AG08395 (cell line): Measurements from ENCODE around the gene BTG1.
A peak's percentile ranks its signal among the peaks of the same experiment; 100 is the strongest.
"Not testable (repeated sequence)": the region's sequence is repeated elsewhere in the genome, so short reads cannot be mapped to it uniquely, and the experiment has no call there.

ENCODE experiments used
- DNase-seq: peaks from one replicate; pipeline ENCODE4 v3.0.0; 2012; ENCODE audit warnings: mixed read lengths, low spot score

Gene BTG1

GRCh38 chr12:92149563-92149962, 3.9 kb upstream of the BTG1 start:
- DNase-seq: no peak

DNA sequence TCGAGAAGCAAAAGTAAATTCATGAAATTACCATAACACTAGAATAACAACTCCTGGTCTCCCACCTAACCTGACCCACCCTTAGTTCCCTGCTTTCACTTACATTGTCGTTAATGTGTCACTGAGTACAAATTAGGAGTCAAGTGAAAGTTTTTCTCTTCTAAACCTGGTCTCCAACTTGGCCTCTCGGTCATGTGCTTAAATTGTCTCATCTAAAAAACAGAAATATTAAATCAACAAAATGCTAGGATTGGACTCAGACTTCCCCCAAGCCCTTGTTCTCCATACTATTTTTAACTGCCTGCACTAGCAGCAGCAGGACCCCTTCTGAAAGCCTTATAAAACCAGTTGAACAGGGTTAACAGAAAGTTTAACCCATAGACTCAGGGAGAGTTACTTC, 1.8 kb upstream of the BTG1 start:
- DNase-seq: no peak

DNA sequence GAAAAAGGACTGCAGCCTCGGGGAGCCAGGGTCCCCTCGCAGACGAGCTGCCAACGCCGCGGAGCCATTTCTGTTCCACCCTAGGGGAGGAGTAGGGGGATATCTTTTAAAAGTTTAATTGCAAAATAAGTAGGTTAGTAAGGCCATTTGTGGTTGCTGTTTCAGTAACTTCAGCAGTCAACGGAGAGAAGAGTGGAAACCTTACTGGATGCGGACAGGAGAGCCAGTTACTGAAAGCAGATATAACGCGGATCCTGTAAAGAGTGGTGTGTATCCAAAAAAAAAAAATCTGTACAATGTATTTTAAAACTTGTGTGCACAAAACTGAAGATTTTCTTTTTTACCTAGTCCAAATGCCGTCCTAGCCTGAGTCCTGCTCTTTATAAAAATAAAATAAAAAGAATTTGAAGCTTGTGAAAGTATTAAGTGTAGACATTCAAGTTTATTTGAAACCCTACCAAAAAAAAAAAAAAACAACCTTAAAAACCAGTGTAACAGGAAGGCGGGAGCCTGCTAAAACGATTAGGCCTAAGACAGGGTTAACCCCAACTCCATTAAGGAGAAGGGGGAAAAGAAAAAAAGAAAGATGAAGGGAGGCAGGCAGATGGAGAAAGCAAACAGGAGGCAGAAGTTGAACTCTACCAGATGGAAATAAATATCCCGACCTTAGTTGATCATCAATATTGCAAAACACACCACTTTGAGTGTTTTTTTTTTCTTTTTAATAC, 1.0 kb upstream of the BTG1 start:
- no peak for DNase-seq

DNA sequence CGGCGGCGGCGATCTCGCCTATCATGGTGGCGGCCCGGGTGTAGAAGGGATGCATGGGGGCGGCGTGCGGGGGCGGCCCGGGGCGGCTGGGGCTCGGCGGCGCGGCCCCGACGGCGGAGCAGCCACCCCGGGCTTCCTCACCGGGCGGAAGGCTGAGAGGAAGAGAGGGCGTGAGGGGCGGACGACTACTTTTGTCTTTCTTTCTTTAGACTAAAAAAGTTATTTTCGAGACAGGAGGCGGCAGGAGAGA, 240 bp downstream of the BTG1 start:
- no peak for DNase-seq

DNA sequence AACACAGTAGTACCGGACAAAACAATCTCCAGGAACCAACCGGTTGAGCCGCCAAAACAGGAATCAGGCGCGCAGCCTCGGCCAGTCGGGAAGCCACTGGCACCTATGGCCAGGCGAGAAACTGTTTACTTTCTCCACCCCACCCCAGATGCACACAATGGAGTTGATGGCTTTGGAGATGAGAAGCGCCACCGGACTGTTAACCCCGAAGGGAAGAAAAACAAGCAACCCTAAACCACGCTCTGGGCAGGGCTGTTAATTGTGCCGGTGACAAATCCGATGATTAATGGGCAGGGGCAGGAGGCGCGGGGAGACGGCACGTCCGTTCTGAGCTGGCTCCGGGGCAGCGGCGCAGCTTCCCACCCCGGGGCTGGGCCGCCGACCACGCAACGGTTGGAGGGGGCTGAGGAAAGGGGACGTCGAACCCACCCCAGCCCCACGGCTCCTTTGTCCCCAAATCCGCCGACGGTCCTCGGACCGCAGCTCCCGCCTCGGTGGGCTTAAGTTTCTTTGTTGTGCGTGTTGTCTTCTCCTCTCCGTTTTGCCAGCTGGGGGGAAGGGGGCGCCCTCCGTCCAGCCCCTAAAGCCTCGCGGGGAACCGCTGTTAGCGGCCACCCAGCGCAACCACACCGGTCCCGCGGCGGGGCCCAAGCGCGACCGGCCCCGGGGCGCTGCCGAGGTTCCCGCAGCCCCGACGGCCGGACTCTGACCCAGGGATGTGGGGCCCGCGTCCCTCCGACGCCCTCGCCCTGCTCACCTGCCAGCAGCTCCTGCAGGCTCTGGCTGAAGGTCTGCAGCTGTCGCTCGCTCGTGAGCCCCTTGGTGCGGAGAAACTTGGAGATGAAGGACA, 790 bp downstream of the BTG1 start:
- DNase-seq: no peak

- DNase-seq: peak; percentile 78
Observed at GRCh38 chr12:92143686-92144630, 1.7 kb downstream of the BTG1 start.

DNA sequence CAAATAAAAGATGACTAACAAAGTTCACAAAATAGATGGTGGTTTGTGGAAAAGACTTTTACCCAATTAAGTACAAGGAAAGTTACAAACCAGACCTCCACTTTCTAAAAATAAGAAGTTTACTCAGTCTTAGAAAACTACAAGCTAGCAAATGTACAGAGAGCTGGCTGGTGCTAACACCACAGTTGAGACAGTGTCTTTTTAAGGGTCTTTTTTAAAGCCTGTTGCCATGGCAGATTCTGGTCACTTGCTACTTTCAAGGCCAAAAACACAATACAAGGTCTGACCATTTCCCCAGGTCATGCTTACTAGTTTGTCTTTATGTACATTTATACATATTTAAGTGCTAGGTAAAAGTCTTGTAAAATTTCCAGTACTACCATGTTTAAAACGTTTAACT, 2.4 kb downstream of the BTG1 start:
- no peak for DNase-seq

DNA sequence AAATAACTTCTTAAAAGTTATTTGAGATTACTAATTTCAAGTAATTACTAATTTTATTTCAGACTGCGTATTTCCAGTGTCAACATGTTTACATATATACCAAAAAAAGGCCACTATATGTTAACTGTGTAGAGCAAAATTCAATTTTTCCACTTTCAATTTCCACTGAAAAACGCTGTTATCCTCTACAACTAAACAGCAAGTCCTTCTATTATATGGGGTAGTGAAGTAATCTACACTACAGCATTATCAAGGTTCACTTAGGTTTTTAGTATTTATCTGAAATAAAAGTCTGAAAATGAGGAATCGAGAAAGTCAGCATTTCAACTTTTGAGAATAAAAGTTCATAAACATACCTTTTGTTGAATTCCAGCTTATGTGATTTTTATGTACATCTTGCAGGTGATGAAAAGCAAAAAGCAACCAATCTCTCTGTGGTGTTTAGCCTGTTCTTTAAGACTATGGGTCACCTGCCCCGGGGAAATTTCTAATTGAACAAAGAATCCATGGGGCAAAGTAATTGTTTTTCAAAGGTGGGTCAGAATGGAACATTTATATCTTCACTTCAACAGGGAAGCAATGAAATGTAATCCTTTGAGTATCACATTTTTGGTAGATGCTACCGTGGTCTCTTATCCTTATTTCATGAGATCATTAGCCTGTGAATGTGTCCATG, 3.3 kb downstream of the BTG1 start:
- DNase-seq: no peak

DNA sequence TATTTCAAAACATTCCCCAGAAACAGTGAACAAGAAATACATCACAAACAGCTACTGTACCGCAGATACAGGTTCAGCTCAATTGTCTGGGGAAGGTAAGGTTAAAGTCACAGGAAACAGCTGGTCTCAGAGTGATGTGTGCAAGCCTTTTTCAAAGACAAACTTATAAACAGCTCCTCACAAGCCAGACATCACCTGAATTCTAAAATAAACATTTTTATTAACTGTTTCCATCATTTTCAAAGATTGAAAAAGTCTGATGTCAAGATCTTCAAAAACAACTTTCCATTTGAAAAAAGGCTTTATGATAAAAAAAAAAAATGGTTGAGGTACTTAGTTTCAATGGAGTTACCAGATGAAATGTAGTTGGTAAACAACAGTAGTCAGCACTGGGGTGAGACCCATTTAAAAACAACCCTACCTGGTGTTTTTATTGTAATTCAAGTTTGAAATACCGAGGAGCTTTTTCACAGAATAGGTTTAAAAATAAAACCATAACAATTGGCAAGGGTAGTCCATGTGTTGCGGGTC, 4.0 kb downstream of the BTG1 start:
- no peak for DNase-seq

DNA sequence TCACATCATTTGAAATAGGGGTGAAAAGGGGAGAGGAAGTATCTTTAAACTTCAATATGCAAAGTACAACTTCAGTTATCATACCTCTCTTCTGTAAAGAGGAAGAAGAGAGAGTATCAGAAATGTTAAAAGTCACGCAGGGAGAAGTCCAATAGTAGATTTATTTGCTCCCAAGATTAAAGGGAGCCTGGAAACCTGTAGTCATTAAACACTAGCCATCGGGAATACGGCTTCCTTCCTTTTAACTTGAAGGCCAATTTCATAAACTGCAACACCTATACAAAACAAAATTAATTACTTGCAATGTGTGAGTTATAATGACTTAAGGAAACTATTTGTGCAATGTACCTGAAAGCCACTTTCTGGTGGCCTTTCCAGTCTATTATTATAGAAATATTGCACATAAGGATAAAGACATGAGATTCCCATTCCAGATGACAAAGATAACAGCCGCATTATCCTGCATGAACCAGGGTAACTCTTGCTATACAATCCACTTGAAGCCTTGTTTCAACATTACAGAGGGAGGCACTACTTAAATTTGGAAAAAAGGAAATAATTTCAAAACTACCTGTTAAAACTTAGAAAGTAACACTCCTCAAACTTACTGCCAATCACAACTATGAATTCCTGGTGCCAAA, 4.6 kb downstream of the BTG1 start:
- no peak for DNase-seq

DNA sequence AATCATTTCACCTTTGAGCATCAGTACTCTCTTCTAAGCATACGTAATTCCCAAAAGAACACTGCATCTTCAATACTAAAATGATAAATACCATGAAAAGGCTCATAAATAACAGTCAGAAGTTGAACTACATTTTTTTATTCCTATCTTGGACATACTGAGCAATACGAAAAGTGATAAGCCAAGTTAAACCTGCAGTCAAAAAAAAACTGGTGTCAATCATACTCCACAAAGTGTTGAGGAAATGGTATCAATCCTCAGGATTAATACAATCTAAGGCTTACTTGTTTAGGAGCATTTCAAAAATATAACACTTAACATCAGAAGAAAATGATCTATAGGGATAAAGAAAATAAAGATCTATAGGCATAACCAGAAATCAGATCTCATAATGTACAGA, 5.5 kb downstream of the BTG1 start:
- no peak for DNase-seq

DNA sequence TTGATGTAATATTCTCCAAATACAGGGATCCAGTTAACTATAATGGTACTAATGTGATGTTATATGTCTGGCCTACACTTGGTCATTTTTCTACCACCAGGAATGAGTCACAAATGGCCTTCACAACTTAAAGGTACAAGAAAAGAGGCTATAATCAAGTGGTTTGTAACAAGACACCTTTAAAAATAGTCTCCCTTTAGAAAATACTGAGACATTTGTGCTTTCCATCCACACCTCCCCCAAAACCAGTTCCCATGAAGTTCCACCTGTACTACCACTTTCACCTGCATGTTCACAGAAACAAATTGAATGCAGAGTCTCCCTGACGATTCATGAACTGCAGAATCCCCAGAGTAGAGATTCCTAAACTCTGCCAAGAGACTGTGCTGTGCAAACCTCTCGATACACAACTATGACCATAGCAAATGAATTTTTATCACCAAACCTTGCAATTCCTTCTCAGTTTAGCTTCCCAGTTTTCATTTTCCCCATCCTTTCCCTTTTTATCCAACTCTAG, 6.0 kb downstream of the BTG1 start:
- DNase-seq: no peak

- DNase-seq: no peak
Observed at GRCh38 chr12:92138626-92139025, 7.0 kb downstream of the BTG1 start.

DNA sequence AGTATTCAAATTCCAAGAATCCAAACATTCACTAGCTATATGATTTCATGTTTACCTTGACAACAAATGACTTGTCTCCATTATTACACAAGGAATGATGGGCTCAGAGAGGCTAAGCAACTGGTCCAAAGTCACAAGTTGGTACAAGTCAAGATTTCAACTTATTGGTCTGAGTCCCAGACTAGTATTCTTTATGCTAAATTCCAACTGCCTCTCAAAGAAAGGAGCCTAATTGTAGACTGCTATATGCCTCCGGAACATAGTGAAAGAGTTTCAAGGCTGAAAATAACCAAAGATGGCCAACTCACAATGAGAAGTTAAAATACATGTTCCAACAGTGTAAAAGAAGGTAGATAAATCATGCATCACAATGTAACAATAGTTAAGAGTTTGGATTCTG, 7.5 kb downstream of the BTG1 start:
- no peak for DNase-seq

- DNase-seq: peak; percentile 68
Observed at GRCh38 chr12:92136965-92137721, 8.5 kb downstream of the BTG1 start.

GRCh38 chr12:92136026-92136730, 9.5 kb downstream of the BTG1 start:
- no peak for DNase-seq

GRCh38 chr12:92135541-92135940, 10.1 kb downstream of the BTG1 start:
- DNase-seq: not testable (repeated sequence)

DNA sequence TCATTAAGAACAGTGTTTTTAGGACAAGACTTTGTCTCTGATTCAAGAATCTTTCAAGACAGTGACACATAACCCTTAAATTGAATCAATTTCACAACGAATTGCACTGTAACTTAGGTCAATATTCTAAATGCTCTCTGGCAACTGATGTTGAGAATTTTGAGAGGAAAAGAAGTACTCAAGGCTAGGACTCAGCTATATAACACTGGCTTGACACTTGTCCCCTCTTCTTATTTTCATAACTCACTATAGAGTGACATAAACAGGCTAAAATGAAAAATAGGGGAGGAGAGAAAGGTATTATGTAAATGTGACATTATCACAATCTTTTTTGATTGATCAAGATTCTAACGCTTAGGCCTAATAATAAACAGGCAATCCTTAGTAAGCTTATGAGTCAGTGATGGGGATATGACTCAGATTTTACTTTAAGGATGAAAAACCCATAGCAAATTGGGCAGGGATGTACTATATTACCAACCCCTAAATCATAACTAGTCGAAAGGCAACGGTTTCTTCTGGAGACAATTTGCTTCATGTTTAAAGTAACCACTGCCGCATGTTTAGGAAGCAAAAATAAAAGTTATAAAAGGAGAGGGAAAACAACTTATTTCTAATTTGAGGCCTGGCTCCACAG, 10.9 kb downstream of the BTG1 start:
- DNase-seq: peak; percentile 63
